ENCODE measurements around the gene TP53BP1. TPM values are rescaled to one million over a fixed set of nuclear protein-coding genes. Genes with fewer than 3 reads are reported as not detected.

Gene TP53BP1
- total and polyA plus RNA-seq, 4 donors = 78.8 to 109 (median 88.8) TPM

- 30% methylated on average over 5 of the region's 7 CpGs for WGBS (ENCODE audit: insufficient coverage)
- no peaks in the 10 kb centered on the region for H3K27me3 ChIP-seq (ENCODE audit: control insufficient read depth, insufficient read depth, low read length)
- peak overlapping the region; percentile 93 for H3K4me3 ChIP-seq (ENCODE audit: low read depth, low read length)
- H3K27ac ChIP-seq (ENCODE audit: low read depth, low read length) = peak overlapping the region; percentile 93
- peaks cover 10% of the 10 kb centered on the region for H3K36me3 ChIP-seq (ENCODE audit: control insufficient read depth, insufficient read depth, low read length)
- DNase-seq (ENCODE audit: low read depth in 4 of 6, low spot score in 6 of 6) = peak in 1 of 6 donors; percentile 21
- H3K9me3 ChIP-seq (ENCODE audit: control insufficient read depth, insufficient read depth, low read length) = no peaks in the 10 kb centered on the region
- H3K4me1 ChIP-seq (ENCODE audit: control insufficient read depth, insufficient read depth, low read length) = peaks cover 6% of the 10 kb centered on the region
Observed at GRCh38 chr15:43493703-43494472, 932 bp upstream of the TP53BP1 start.

GRCh38 chr15:43492266-43492665, 690 bp downstream of the TP53BP1 start:
- Histone ChIP-seq H3K9me3 (ENCODE audit: control insufficient read depth, insufficient read depth, low read length) (no peaks in the 10 kb centered on the region), H3K4me3 (ENCODE audit: low read depth, low read length) (peak overlapping the region; percentile 93), H3K27me3 (ENCODE audit: control insufficient read depth, insufficient read depth, low read length) (no peaks in the 10 kb centered on the region), H3K36me3 (ENCODE audit: control insufficient read depth, insufficient read depth, low read length) (peaks cover 24% of the 10 kb centered on the region), H3K4me1 (ENCODE audit: control insufficient read depth, insufficient read depth, low read length) (peaks cover 6% of the 10 kb centered on the region), H3K27ac (ENCODE audit: low read depth, low read length) (peak overlapping the region; percentile 93)
- 0% methylated on average over 1 of the region's 7 CpGs for WGBS (ENCODE audit: insufficient coverage)
- DNase-seq (ENCODE audit: low read depth in 4 of 6, low spot score in 6 of 6) = no peak

GRCh38 chr15:43489191-43489590, 3.8 kb downstream of the TP53BP1 start:
- Histone ChIP-seq H3K36me3 (ENCODE audit: control insufficient read depth, insufficient read depth, low read length) (peaks cover 41% of the 10 kb centered on the region), H3K4me1 (ENCODE audit: control insufficient read depth, insufficient read depth, low read length) (peaks cover 6% of the 10 kb centered on the region), H3K27me3 (ENCODE audit: control insufficient read depth, insufficient read depth, low read length) (no peaks in the 10 kb centered on the region), H3K9me3 (ENCODE audit: control insufficient read depth, insufficient read depth, low read length) (no peaks in the 10 kb centered on the region), H3K27ac (ENCODE audit: low read depth, low read length) (no peak overlapping the region), H3K4me3 (ENCODE audit: low read depth, low read length) (no peak overlapping the region)
- 0% methylated on average over 1 of the region's 1 CpG for WGBS (ENCODE audit: insufficient coverage)
- DNase-seq (ENCODE audit: low read depth in 4 of 6, low spot score in 6 of 6) = peak in 1 of 6 donors; percentile 16

GRCh38 chr15:43488790-43489189, 4.2 kb downstream of the TP53BP1 start:
- no peaks in the 10 kb centered on the region for H3K27me3 ChIP-seq (ENCODE audit: control insufficient read depth, insufficient read depth, low read length)
- WGBS (ENCODE audit: insufficient coverage) = 86% methylated on average over 1 of the region's 3 CpGs
- peaks cover 41% of the 10 kb centered on the region for H3K36me3 ChIP-seq (ENCODE audit: control insufficient read depth, insufficient read depth, low read length)
- peaks cover 6% of the 10 kb centered on the region for H3K4me1 ChIP-seq (ENCODE audit: control insufficient read depth, insufficient read depth, low read length)
- DNase-seq (ENCODE audit: low read depth in 4 of 6, low spot score in 6 of 6) = no peak
- H3K4me3 ChIP-seq (ENCODE audit: low read depth, low read length) = no peak overlapping the region
- H3K9me3 ChIP-seq (ENCODE audit: control insufficient read depth, insufficient read depth, low read length) = no peaks in the 10 kb centered on the region
- H3K27ac ChIP-seq (ENCODE audit: low read depth, low read length) = no peak overlapping the region

- DNase-seq (ENCODE audit: low read depth in 4 of 6, low spot score in 6 of 6) = no peak
- Histone ChIP-seq H3K9me3 (ENCODE audit: control insufficient read depth, insufficient read depth, low read length) (no peaks in the 10 kb centered on the region), H3K4me3 (ENCODE audit: low read depth, low read length) (no peak overlapping the region), H3K4me1 (ENCODE audit: control insufficient read depth, insufficient read depth, low read length) (peaks cover 6% of the 10 kb centered on the region), H3K36me3 (ENCODE audit: control insufficient read depth, insufficient read depth, low read length) (peaks cover 45% of the 10 kb centered on the region), H3K27me3 (ENCODE audit: control insufficient read depth, insufficient read depth, low read length) (no peaks in the 10 kb centered on the region), H3K27ac (ENCODE audit: low read depth, low read length) (no peak overlapping the region)
- WGBS (ENCODE audit: insufficient coverage) = 100% methylated on average over 1 of the region's 6 CpGs
Observed at GRCh38 chr15:43487271-43487895, 5.6 kb downstream of the TP53BP1 start.

GRCh38 chr15:43484455-43484854, 8.5 kb downstream of the TP53BP1 start:
- 100% methylated on average over 2 of the region's 2 CpGs for WGBS (ENCODE audit: insufficient coverage)

GRCh38 chr15:43483297-43484128, 9.4 kb downstream of the TP53BP1 start:
- H3K4me1 ChIP-seq (ENCODE audit: control insufficient read depth, insufficient read depth, low read length) = no peaks in the 10 kb centered on the region
- WGBS (ENCODE audit: insufficient coverage) = 92% methylated on average over 2 of the region's 4 CpGs
- no peak overlapping the region for H3K4me3 ChIP-seq (ENCODE audit: low read depth, low read length)
- no peaks in the 10 kb centered on the region for H3K27me3 ChIP-seq (ENCODE audit: control insufficient read depth, insufficient read depth, low read length)
- H3K36me3 ChIP-seq (ENCODE audit: control insufficient read depth, insufficient read depth, low read length) = peaks cover 58% of the 10 kb centered on the region
- no peak overlapping the region for H3K27ac ChIP-seq (ENCODE audit: low read depth, low read length)
- no peaks in the 10 kb centered on the region for H3K9me3 ChIP-seq (ENCODE audit: control insufficient read depth, insufficient read depth, low read length)
- peak in 2 of 6 donors; percentile 21 to 34 for DNase-seq (ENCODE audit: low read depth in 4 of 6, low spot score in 6 of 6)

More at GRCh38 chr15:43484455-43484854, 8.5 kb downstream of the TP53BP1 start:
- peaks cover 53% of the 10 kb centered on the region for H3K36me3 ChIP-seq (ENCODE audit: control insufficient read depth, insufficient read depth, low read length)
- H3K4me3 ChIP-seq (ENCODE audit: low read depth, low read length) = no peak overlapping the region
- H3K9me3 ChIP-seq (ENCODE audit: control insufficient read depth, insufficient read depth, low read length) = no peaks in the 10 kb centered on the region
- no peaks in the 10 kb centered on the region for H3K4me1 ChIP-seq (ENCODE audit: control insufficient read depth, insufficient read depth, low read length)
- no peak for DNase-seq (ENCODE audit: low read depth in 4 of 6, low spot score in 6 of 6)
- H3K27ac ChIP-seq (ENCODE audit: low read depth, low read length) = no peak overlapping the region
- no peaks in the 10 kb centered on the region for H3K27me3 ChIP-seq (ENCODE audit: control insufficient read depth, insufficient read depth, low read length)

- Histone ChIP-seq H3K4me3 (ENCODE audit: low read depth, low read length) (no peak overlapping the region), H3K27ac (ENCODE audit: low read depth, low read length) (no peak overlapping the region), H3K9me3 (ENCODE audit: control insufficient read depth, insufficient read depth, low read length) (no peaks in the 10 kb centered on the region), H3K36me3 (ENCODE audit: control insufficient read depth, insufficient read depth, low read length) (peaks cover 45% of the 10 kb centered on the region), H3K4me1 (ENCODE audit: control insufficient read depth, insufficient read depth, low read length) (no peaks in the 10 kb centered on the region), H3K27me3 (ENCODE audit: control insufficient read depth, insufficient read depth, low read length) (no peaks in the 10 kb centered on the region)
- WGBS (ENCODE audit: insufficient coverage) = 98% methylated on average over 25 of the region's 25 CpGs
- no peak for DNase-seq (ENCODE audit: low read depth in 4 of 6, low spot score in 6 of 6)
Observed at GRCh38 chr15:43473885-43474284, 19.1 kb downstream of the TP53BP1 start.

- Histone ChIP-seq H3K36me3 (ENCODE audit: control insufficient read depth, insufficient read depth, low read length) (peaks cover 51% of the 10 kb centered on the region), H3K9me3 (ENCODE audit: control insufficient read depth, insufficient read depth, low read length) (no peaks in the 10 kb centered on the region), H3K27me3 (ENCODE audit: control insufficient read depth, insufficient read depth, low read length) (no peaks in the 10 kb centered on the region), H3K4me1 (ENCODE audit: control insufficient read depth, insufficient read depth, low read length) (no peaks in the 10 kb centered on the region), H3K4me3 (ENCODE audit: low read depth, low read length) (no peak overlapping the region), H3K27ac (ENCODE audit: low read depth, low read length) (no peak overlapping the region)
- no peak for DNase-seq (ENCODE audit: low read depth in 4 of 6, low spot score in 6 of 6)
Observed at GRCh38 chr15:43471975-43472374, 21.0 kb downstream of the TP53BP1 start.
